HepG2 (cell line): ENCODE results near the gene CD300A. TPM values are rescaled to one million over a fixed set of nuclear protein-coding genes. Genes with fewer than 3 reads are reported as not detected.

Experiments used
- ATF5 ChIP-seq: sonication (generic); formaldehyde crosslinking; IDR thresholded peaks from 2 replicates; pipeline ENCODE4 v1.4.0; 2020; ENCODE audit warnings: mild to moderate bottlenecking, low read depth, missing genetic modification reagents
- FOSL1 ChIP-seq: sonication (generic); formaldehyde crosslinking; IDR thresholded peaks from 2 replicates; pipeline ENCODE4 v1.9.0; 2021; ENCODE audit warnings: missing genetic modification reagents, borderline replicate concordance
- HOMEZ ChIP-seq: IDR thresholded peaks from 2 replicates; pipeline ENCODE4 v1.6.1; 2016; ENCODE audit warnings: low read depth
- KDM1A ChIP-seq: IDR thresholded peaks from 2 replicates; pipeline ENCODE4 v1.6.1; 2016; ENCODE audit warnings: missing compliant biosample characterization
- RAD51 ChIP-seq: fragments of 450-650 bp; IDR thresholded peaks from 2 replicates; pipeline ENCODE4 v1.6.1; 2016; ENCODE audit warnings: borderline replicate concordance
- TCF7 ChIP-seq: sonication (generic); IDR thresholded peaks from 2 replicates; pipeline ENCODE4 v1.6.1; 2016; ENCODE audit warnings: antibody characterized with exemption, low read depth
- ZNF547 ChIP-seq: sonication (generic); formaldehyde crosslinking; IDR thresholded peaks from 2 replicates; pipeline ENCODE4 v1.5.1; 2020; ENCODE audit warnings: mild to moderate bottlenecking, missing genetic modification reagents
- ZNF607 ChIP-seq: sonication (generic); formaldehyde crosslinking; IDR thresholded peaks from 2 replicates; pipeline ENCODE4 v1.5.1; 2020; ENCODE audit warnings: missing genetic modification reagents, mild to moderate bottlenecking, borderline replicate concordance
- ZNF891 ChIP-seq: sonication (generic); formaldehyde crosslinking; IDR thresholded peaks from 2 replicates; pipeline ENCODE4 v1.5.0; 2020; ENCODE audit warnings: mild to moderate bottlenecking, missing genetic modification reagents
- polyA plus RNA-seq, 8 experiments: library from polyadenylated mRNA; depleted of rRNA in 3 of 8; stranded (reverse) in 7 of 8; unstranded in 1 of 8; fragments of >200 nt; fragmentation: Illumina TruSeq in 4 of 8; extraction: Trizol in 4 of 8; gene quantifications; 2 replicates each; pipeline versions ENCODE4 v1.2.1 to v1.2.3, GENCODE V29; 2011 to 2016; ENCODE audit warnings: low read depth in 4 of 8, missing spikeins in 1 of 8, mixed read lengths in 1 of 8; ENCODE audit not compliant: insufficient read depth in 1 of 8
- total RNA-seq, 5 experiments: library from RNA; depleted of rRNA; stranded (reverse); fragments of >200 nt; fragmentation: Illumina TruSeq; extraction: Trizol; gene quantifications; 2 replicates each; pipeline ENCODE4 v1.2.3, GENCODE V29; 2016; ENCODE audit warnings: low read depth in 1 of 5
- TF ChIP-seq, protein P1 (sequence below), 2 experiments: sonication (generic) in 1 of 2; formaldehyde crosslinking in 1 of 2; IDR thresholded peaks; 2 replicates each; pipeline versions ENCODE4 v1.5.1 to v1.6.1; 2011 to 2020; ENCODE audit warnings: borderline replicate concordance in 1 of 2, low read depth in 1 of 2, low read length in 1 of 2, mild to moderate bottlenecking in 1 of 2, missing genetic modification reagents in 1 of 2, moderate library complexity in 1 of 2
- TF ChIP-seq, protein P2 (sequence below): sonication (generic); formaldehyde crosslinking; IDR thresholded peaks from 2 replicates; pipeline ENCODE4 v1.5.0; 2020; ENCODE audit warnings: mild to moderate bottlenecking, missing genetic modification reagents, borderline replicate concordance

The CD300A gene
- total and polyA plus RNA-seq, 2 of the 13 experiments (the other 11 are each of a cell fraction or from before 2014, with no cell fraction given) = not detected

GRCh38 chr17:74442670-74443515 lies 23.5 kb upstream of the CD300A start (continued):
- 0 out of 2 replicates have a peak, but pooled peaks have one; percentile 48 for TF ChIP-seq ATF5 (CRISPR knock-in tag)
- peak; percentile 87 for TF ChIP-seq TCF7
- TF ChIP-seq ZNF547 (CRISPR knock-in tag) = peak; percentile 31
- peak; percentile 18; the same call in 1 of the 2 replicates for TF ChIP-seq FOSL1 (CRISPR knock-in tag)
- TF ChIP-seq ZNF607 (CRISPR knock-in tag) = peak; percentile 82
- TF ChIP-seq RAD51 = no peak
- TF ChIP-seq, protein P1, sequence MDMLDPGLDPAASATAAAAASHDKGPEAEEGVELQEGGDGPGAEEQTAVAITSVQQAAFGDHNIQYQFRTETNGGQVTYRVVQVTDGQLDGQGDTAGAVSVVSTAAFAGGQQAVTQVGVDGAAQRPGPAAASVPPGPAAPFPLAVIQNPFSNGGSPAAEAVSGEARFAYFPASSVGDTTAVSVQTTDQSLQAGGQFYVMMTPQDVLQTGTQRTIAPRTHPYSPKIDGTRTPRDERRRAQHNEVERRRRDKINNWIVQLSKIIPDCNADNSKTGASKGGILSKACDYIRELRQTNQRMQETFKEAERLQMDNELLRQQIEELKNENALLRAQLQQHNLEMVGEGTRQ (IDR thresholded peaks at IDR 0.05; ENCODE audit: low read depth, low read length) = no peak
- TF ChIP-seq, protein P1 (CRISPR knock-in tag; IDR thresholded peaks at IDR 0.05; ENCODE audit: borderline replicate concordance) = 0 out of 2 replicates have a peak, but pooled peaks have one; percentile 41
- TF ChIP-seq HOMEZ = peak; percentile 87
- TF ChIP-seq, protein P2, sequence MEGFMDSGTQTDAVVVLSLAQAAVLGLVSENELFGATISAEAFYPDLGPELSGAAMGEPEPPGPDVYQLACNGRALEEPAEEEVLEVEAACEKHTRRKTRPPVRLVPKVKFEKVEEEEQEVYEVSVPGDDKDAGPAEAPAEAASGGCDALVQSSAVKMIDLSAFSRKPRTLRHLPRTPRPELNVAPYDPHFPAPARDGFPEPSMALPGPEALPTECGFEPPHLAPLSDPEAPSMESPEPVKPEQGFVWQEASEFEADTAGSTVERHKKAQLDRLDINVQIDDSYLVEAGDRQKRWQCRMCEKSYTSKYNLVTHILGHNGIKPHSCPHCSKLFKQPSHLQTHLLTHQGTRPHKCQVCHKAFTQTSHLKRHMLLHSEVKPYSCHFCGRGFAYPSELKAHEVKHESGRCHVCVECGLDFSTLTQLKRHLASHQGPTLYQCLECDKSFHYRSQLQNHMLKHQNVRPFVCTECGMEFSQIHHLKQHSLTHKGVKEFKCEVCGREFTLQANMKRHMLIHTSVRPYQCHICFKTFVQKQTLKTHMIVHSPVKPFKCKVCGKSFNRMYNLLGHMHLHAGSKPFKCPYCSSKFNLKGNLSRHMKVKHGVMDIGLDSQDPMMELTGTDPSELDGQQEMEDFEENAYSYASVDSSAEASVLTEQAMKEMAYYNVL = 0 out of 2 replicates have a peak, but pooled peaks have one; percentile 18
- peak; percentile 21; the same call in 1 of the 2 replicates for TF ChIP-seq ZNF891 (CRISPR knock-in tag)
- no peak; the same call in none of the 2 replicates for TF ChIP-seq KDM1A
